Endodermal cell (in vitro differentiated cells): ENCODE data around the gene REPIN1. TPM values are rescaled to one million over a fixed set of nuclear protein-coding genes. Genes with fewer than 3 reads are reported as not detected.

ENCODE experiments used
- DNase-seq: peaks from one replicate; pipeline ENCODE4 v3.0.0-alpha.2; 2017
- H3K27ac ChIP-seq: 2 replicates; pipeline ENCODE4 v1.5.1; 2013; ENCODE audit warnings: mild to moderate bottlenecking, low read depth, low read length, moderate library complexity
- H3K27me3 ChIP-seq: 2 replicates; pipeline ENCODE4 v1.6.1; 2013; ENCODE audit warnings: mild to moderate bottlenecking, low read length, moderate library complexity; ENCODE audit not compliant: insufficient read depth, control insufficient read depth, poor library complexity, severe bottlenecking
- H3K36me3 ChIP-seq: 2 replicates; pipeline ENCODE4 v1.7.0; 2013; ENCODE audit warnings: mild to moderate bottlenecking, low read length, moderate library complexity; ENCODE audit not compliant: control insufficient read depth, insufficient read depth
- H3K4me1 ChIP-seq: one replicate; pipeline ENCODE4 v1.7.0; 2013; ENCODE audit warnings: low read length; ENCODE audit not compliant: control insufficient read depth, insufficient read depth
- H3K4me3 ChIP-seq: 2 replicates; pipeline ENCODE4 v1.5.1; 2013; ENCODE audit warnings: mild to moderate bottlenecking, low read length, moderate library complexity
- H3K9ac ChIP-seq: 2 replicates; pipeline ENCODE4 v1.6.1; 2013; ENCODE audit warnings: mild to moderate bottlenecking, low read length, moderate library complexity; ENCODE audit not compliant: poor library complexity, severe bottlenecking; ENCODE audit errors: extremely low read depth
- H3K9me3 ChIP-seq: 2 replicates; pipeline ENCODE4 v1.6.1; 2013; ENCODE audit warnings: mild to moderate bottlenecking, low read length, moderate library complexity; ENCODE audit not compliant: control insufficient read depth
- H3K27ac Mint-ChIP-seq: 2 replicates; pipeline ENCODE4 v1.8.0; 2020; ENCODE audit warnings: mixed read lengths
- H3K27me3 Mint-ChIP-seq: 2 replicates; pipeline ENCODE4 v1.8.0; 2021; ENCODE audit warnings: mild to moderate bottlenecking, mixed read lengths; ENCODE audit not compliant: insufficient read depth
- H3K36me3 Mint-ChIP-seq: 2 replicates; pipeline ENCODE4 v1.8.0; 2020; ENCODE audit warnings: low read depth, mixed read lengths
- H3K4me1 Mint-ChIP-seq: 2 replicates; pipeline ENCODE4 v1.8.0; 2020; ENCODE audit warnings: mixed read lengths
- H3K4me3 Mint-ChIP-seq: 2 replicates; pipeline ENCODE4 v1.8.0; 2020; ENCODE audit warnings: mild to moderate bottlenecking, moderate library complexity, mixed read lengths
- H3K9me3 Mint-ChIP-seq: 2 replicates; pipeline ENCODE4 v1.8.0; 2020; ENCODE audit warnings: mild to moderate bottlenecking, mixed read lengths
- CTCF ChIP-seq: fragments of 200-600 bp; sonication (generic); conservative IDR thresholded peaks from 2 replicates; pipeline ENCODE4 v1.5.0; 2021; ENCODE audit warnings: antibody characterized with exemption, mild to moderate bottlenecking
- WGBS, 2 experiments: methylation state at CpG; one replicate each; pipeline versions ENCODE4 v1.1.5 to v1.1.7; 2013; ENCODE audit warnings: missing lambda C conversion rate in 2 of 2, mixed read lengths in 1 of 2; ENCODE audit not compliant: insufficient coverage in 1 of 2, insufficient read length in 1 of 2; 5-methylcytosine and 5-hydroxymethylcytosine counted together
- total RNA-seq, 2 donors: library from RNA; stranded (reverse); fragmentation: NEBNext Ultra II Directional in 1 of 2; extraction: Animal tissue kit (Norgen Biotek cat#: 25700) in 1 of 2; gene quantifications; 2 replicates in 1 of 2; 3 replicates in 1 of 2; pipeline ENCODE4 v1.2.1, GENCODE V29; 2021

REPIN1 gene
- total RNA-seq, 2 donors from 2014 or later = 85.4 to 94.4 TPM

- H3K4me3 Mint-ChIP-seq = no peak overlapping the region
- DNase-seq = peak; percentile 51
- no peaks in the 10 kb centered on the region for H3K9me3 ChIP-seq
- H3K9ac ChIP-seq = no peak overlapping the region
- no peaks in the 10 kb centered on the region for H3K27me3 ChIP-seq
- peak overlapping the region; percentile 55 for H3K27ac Mint-ChIP-seq
- peaks cover 11% of the 10 kb centered on the region for H3K36me3 Mint-ChIP-seq
- H3K27ac ChIP-seq = peak overlapping the region; percentile 4
- no peaks in the 10 kb centered on the region for H3K9me3 Mint-ChIP-seq
- peaks cover 14% of the 10 kb centered on the region for H3K4me1 ChIP-seq
- 87 to 92% methylated on average over 11 to 20 of the region's 20 CpGs for WGBS, 2 experiments
- H3K36me3 ChIP-seq = no peaks in the 10 kb centered on the region
- no peak overlapping the region for H3K4me3 ChIP-seq
- TF ChIP-seq CTCF = no peak
- no peaks in the 10 kb centered on the region for H3K27me3 Mint-ChIP-seq
- peaks cover 54% of the 10 kb centered on the region for H3K4me1 Mint-ChIP-seq
Measured at GRCh38 chr7:150382123-150382843, 13.7 kb downstream of the REPIN1 start.

GRCh38 chr7:150382844-150383225, 14.2 kb downstream of the REPIN1 start:
- Histone ChIP-seq H3K27me3 (no peaks in the 10 kb centered on the region), H3K4me1 (peaks cover 14% of the 10 kb centered on the region), H3K4me3 (no peak overlapping the region), H3K9me3 (no peaks in the 10 kb centered on the region), H3K27ac (peak overlapping the region; percentile 98), H3K9ac (no peak overlapping the region), H3K36me3 (no peaks in the 10 kb centered on the region)
- Mint-ChIP-seq H3K9me3 (no peaks in the 10 kb centered on the region), H3K4me1 (peaks cover 48% of the 10 kb centered on the region), H3K4me3 (no peak overlapping the region), H3K27ac (peak overlapping the region; percentile 55), H3K36me3 (peaks cover 15% of the 10 kb centered on the region), H3K27me3 (no peaks in the 10 kb centered on the region)
- 90% methylated on average over 4 of the region's 4 CpGs; no CpG with 5 or more reads in 1 of the 2 experiments for WGBS, 2 experiments
- DNase-seq = no peak
- no peak for TF ChIP-seq CTCF

- peak; percentile 99 for DNase-seq
Measured at GRCh38 chr7:150383710-150384397, 15.2 kb downstream of the REPIN1 start.

More at GRCh38 chr7:150383710-150384397, 15.2 kb downstream of the REPIN1 start:
- TF ChIP-seq CTCF = no peak
- peaks cover 5% of the 10 kb centered on the region for H3K36me3 ChIP-seq
- no peaks in the 10 kb centered on the region for H3K27me3 Mint-ChIP-seq
- H3K4me3 Mint-ChIP-seq = peak overlapping the region; percentile 21
- peak overlapping the region; percentile 98 for H3K27ac ChIP-seq
- H3K27me3 ChIP-seq = no peaks in the 10 kb centered on the region
- peaks cover 14% of the 10 kb centered on the region for H3K4me1 ChIP-seq
- H3K4me3 ChIP-seq = peak overlapping the region; percentile 56
- H3K9me3 ChIP-seq = no peaks in the 10 kb centered on the region
- H3K9ac ChIP-seq = peak overlapping the region; percentile 57
- no peaks in the 10 kb centered on the region for H3K9me3 Mint-ChIP-seq
- peak overlapping the region; percentile 82 for H3K27ac Mint-ChIP-seq
- H3K36me3 Mint-ChIP-seq = peaks cover 15% of the 10 kb centered on the region
- H3K4me1 Mint-ChIP-seq = peaks cover 48% of the 10 kb centered on the region
- WGBS, 2 experiments = 22 to 38% methylated on average over 8 to 22 of the region's 22 CpGs
